Mucosa of descending colon (tissue), 3 donors: ENCODE data around the gene PTPRK. TPM values are rescaled to one million over a fixed set of nuclear protein-coding genes. Genes with fewer than 3 reads are reported as not detected.

Source experiments
- ATAC-seq: fragments of 200-7000 bp; cut with Tn5 transposase; one replicate; pipeline ENCODE4 v1.9.1; 2020; ENCODE audit warnings: mild to moderate bottlenecking, moderate library complexity
- DNase-seq, 3 donors: peaks; one replicate each; pipeline ENCODE4 v3.0.0-alpha.2; 2020
- H3K36me3 ChIP-seq: fragments of 200-600 bp; one replicate; pipeline ENCODE4 v1.8.0; 2021; ENCODE audit warnings: low read depth, mild to moderate bottlenecking
- H3K4me1 ChIP-seq: fragments of 200-600 bp; one replicate; pipeline ENCODE4 v1.8.0; 2021; ENCODE audit warnings: low read depth, mild to moderate bottlenecking
- H3K4me3 ChIP-seq: fragments of 200-600 bp; one replicate; pipeline ENCODE4 v1.8.0; 2021; ENCODE audit warnings: mild to moderate bottlenecking
- H3K9me3 ChIP-seq: fragments of 200-600 bp; one replicate; pipeline ENCODE4 v1.8.0; 2021; ENCODE audit warnings: mild to moderate bottlenecking
- intact Hi-C, 2 donors: fragments of 100-400 bp; cut with DNase I in 1 of 2; cut with micrococcal nuclease in 1 of 2; formaldehyde crosslinking; loops; one replicate each; pipeline versions ENCODE4 v1.11.0 to v1.11.1; 2022; cut with DNase I, micrococcal nuclease
- total RNA-seq, 3 donors: library from RNA; stranded (reverse); fragmentation: NEBNext Ultra II Directional in 2 of 3; extraction: Animal tissue kit (Norgen Biotek cat#: 25700) in 2 of 3; gene quantifications; one replicate each; pipeline versions ENCODE4 v1.2.1 to v1.2.4, GENCODE V29; 2021 to 2023
- TF ChIP-seq, protein P1 (sequence below): fragments of 200-600 bp; IDR thresholded peaks from one replicate; pipeline ENCODE4 v1.8.0; 2022; ENCODE audit warnings: antibody characterized with exemption, mild to moderate bottlenecking
- donor health status: DM: no; HTN: no; CAD: no; lungs with moderate emphysema.
- donor health status: DM: no; HTN: no; CAD: no.
- donor health status: DM: no; HTN: yes; CAD: no.

The PTPRK gene
- total RNA-seq, 3 donors from 2014 or later: 75.9 to 159 (median 86.7) TPM

DNA sequence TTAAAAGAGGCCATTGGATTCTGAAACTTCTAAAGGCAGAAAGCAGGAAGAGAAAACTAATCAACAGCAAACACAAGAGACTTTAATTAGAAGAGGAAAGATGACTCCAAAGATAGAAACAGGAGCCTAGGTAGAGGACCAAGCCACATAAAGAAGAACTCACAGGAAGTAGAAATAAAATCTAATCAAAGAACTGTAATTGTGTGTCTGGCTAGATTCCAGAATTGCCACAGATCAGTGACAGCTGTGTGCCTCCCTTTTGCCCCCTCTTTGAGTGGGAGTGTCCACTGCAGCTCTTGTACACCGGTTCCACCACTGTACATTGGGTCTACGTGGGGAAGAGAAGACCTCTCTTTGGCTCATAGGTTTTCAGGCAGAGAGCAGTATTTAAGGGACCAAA, 597.3 kb downstream of the PTPRK start:
- ATAC-seq (no peak), DNase-seq (no peak)
- Histone ChIP-seq H3K9me3 (peaks cover 4% of the 10 kb centered on the region), H3K4me3 (no peak overlapping the region), H3K36me3 (no peaks in the 10 kb centered on the region), H3K4me1 (no peaks in the 10 kb centered on the region)
- TF ChIP-seq, protein P1, sequence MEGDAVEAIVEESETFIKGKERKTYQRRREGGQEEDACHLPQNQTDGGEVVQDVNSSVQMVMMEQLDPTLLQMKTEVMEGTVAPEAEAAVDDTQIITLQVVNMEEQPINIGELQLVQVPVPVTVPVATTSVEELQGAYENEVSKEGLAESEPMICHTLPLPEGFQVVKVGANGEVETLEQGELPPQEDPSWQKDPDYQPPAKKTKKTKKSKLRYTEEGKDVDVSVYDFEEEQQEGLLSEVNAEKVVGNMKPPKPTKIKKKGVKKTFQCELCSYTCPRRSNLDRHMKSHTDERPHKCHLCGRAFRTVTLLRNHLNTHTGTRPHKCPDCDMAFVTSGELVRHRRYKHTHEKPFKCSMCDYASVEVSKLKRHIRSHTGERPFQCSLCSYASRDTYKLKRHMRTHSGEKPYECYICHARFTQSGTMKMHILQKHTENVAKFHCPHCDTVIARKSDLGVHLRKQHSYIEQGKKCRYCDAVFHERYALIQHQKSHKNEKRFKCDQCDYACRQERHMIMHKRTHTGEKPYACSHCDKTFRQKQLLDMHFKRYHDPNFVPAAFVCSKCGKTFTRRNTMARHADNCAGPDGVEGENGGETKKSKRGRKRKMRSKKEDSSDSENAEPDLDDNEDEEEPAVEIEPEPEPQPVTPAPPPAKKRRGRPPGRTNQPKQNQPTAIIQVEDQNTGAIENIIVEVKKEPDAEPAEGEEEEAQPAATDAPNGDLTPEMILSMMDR: no peak
- intact Hi-C loops: no loop called here

DNA sequence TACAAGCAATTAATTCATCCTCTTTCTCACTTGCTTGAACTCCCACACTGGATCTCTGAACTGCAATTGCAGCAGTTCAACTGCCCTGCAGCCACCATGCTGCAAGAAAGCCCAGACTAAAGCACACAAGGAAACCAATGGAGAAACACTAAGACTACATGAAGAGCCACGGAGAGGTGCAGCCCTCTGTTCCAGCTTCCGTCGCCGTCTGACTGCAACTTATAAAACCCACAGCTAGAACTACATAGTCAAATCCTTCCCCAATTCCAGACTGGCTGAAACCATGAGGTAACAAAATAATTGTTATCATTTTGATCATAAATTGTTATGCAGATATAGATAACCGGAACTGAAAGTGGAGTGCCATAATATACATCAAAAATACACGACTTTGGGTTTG, 598.4 kb downstream of the PTPRK start:
- intact Hi-C loops: no loop called here
- no peak for DNase-seq
- H3K9me3 ChIP-seq: peaks cover 4% of the 10 kb centered on the region
- no peak overlapping the region for H3K4me3 ChIP-seq
- TF ChIP-seq, protein P1: no peak
- H3K4me1 ChIP-seq: no peaks in the 10 kb centered on the region
- no peaks in the 10 kb centered on the region for H3K36me3 ChIP-seq
- ATAC-seq: no peak

DNA sequence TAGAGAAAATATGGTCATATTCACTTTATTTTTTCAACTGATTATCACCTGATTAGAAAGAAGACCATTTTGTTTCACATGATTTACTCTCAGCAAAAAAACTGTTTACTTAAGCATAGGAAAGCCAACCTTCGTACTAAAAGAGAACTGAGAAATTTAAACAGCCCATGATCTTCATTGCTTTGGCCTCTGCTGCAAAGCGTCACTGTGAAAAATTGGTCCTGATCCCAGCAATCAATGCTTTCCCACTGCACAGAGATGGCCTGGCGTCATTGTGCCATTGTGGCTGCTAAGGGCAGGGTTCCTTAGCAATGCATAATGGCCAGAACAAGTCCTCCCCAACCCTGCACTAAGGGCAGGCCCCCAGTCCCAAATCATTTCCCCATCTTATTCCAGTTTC, 599.6 kb downstream of the PTPRK start:
- no peaks in the 10 kb centered on the region for H3K9me3 ChIP-seq
- intact Hi-C loops: no loop called here
- H3K36me3 ChIP-seq: no peaks in the 10 kb centered on the region
- H3K4me3 ChIP-seq: no peak overlapping the region
- ATAC-seq: no peak
- TF ChIP-seq, protein P1: no peak
- H3K4me1 ChIP-seq: no peaks in the 10 kb centered on the region
- no peak for DNase-seq
